GM19025 (cell line): ENCODE results near the gene KCTD7.
A peak's percentile ranks its signal among the peaks of the same experiment; 100 is the strongest.
"Not testable (repeated sequence)": the region's sequence is repeated elsewhere in the genome, so short reads cannot be mapped to it uniquely, and the experiment has no call there.

Source experiments
- ATAC-seq: cut with Tn5 transposase; IDR thresholded peaks from one replicate; pipeline ENCODE4 v1.9.1; 2021; ENCODE audit warnings: mild to moderate bottlenecking, low read depth, moderate library complexity; ENCODE audit not compliant: unreplicated experiment

KCTD7 gene

GRCh38 chr7:66679633-66680244 lies 51.1 kb downstream of the KCTD7 start:
- no peak for ATAC-seq

GRCh38 chr7:66681491-66682349 lies 53.0 kb downstream of the KCTD7 start:
- ATAC-seq, result peak; percentile 86

- peak; percentile 22 for ATAC-seq
Observed at GRCh38 chr7:66682350-66683093, 53.8 kb downstream of the KCTD7 start.

GRCh38 chr7:66683094-66683769 lies 54.6 kb downstream of the KCTD7 start:
- not testable (repeated sequence) for ATAC-seq

- no peak for ATAC-seq
Observed at GRCh38 chr7:66683770-66684123, 55.1 kb downstream of the KCTD7 start.

- ATAC-seq, result not testable (repeated sequence)
Observed at GRCh38 chr7:66685663-66686062, 57.0 kb downstream of the KCTD7 start.

GRCh38 chr7:66687186-66687585 lies 58.5 kb downstream of the KCTD7 start:
- ATAC-seq, result no peak

GRCh38 chr7:66687672-66688071 lies 59.0 kb downstream of the KCTD7 start:
- not testable (repeated sequence) for ATAC-seq

GRCh38 chr7:66689081-66689480 lies 60.4 kb downstream of the KCTD7 start:
- no peak for ATAC-seq

GRCh38 chr7:66693331-66693730 lies 64.7 kb downstream of the KCTD7 start:
- ATAC-seq, result no peak
